HL-60/S4 treated with phorbol 12-myristate 13-acetate at 8.2 ng/mL for 4 days and 3 days (cell line): Measurements from ENCODE around the gene TRIM54.
"Not testable (repeated sequence)": the region's sequence is repeated elsewhere in the genome, so short reads cannot be mapped to it uniquely, and the experiment has no call there.

Source experiments
- in situ Hi-C: fragments of 300-500 bp; cut with MboI; formaldehyde crosslinking; loops from 2 replicates; pipeline ENCODE4 v1.15.0; 2022; ENCODE audit warnings: low sequenced_read_pairs

TRIM54 gene

GRCh38 chr2:27280826-27281225, 1.4 kb upstream of the TRIM54 start:
- in situ Hi-C loops = loop anchor here (25.0 kb wide), 1 partner anchor 169 kb away; the partner anchor contains the start of genes ABHD1 and CGREF1

GRCh38 chr2:27281442-27281841, 787 bp upstream of the TRIM54 start:
- in situ Hi-C loops = loop anchor here (25.0 kb wide), 1 partner anchor 169 kb away; the partner anchor contains the start of genes ABHD1 and CGREF1

GRCh38 chr2:27282892-27283291, 663 bp downstream of the TRIM54 start:
- in situ Hi-C loops = loop anchor here (25.0 kb wide), 1 partner anchor 171 kb away; the partner anchor contains the start of genes ABHD1 and CGREF1

GRCh38 chr2:27284996-27285395, 2.8 kb downstream of the TRIM54 start:
- in situ Hi-C loops = loop anchor here (25.0 kb wide), 1 partner anchor 173 kb away; the partner anchor contains the start of genes ABHD1 and CGREF1

GRCh38 chr2:27285481-27285880, 3.3 kb downstream of the TRIM54 start:
- in situ Hi-C loops = loop anchor here (25.0 kb wide), 1 partner anchor 173 kb away; the partner anchor contains the start of genes ABHD1 and CGREF1

GRCh38 chr2:27288610-27289009, 6.4 kb downstream of the TRIM54 start:
- in situ Hi-C loops = loop anchor here (25.0 kb wide), 1 partner anchor 176 kb away; the partner anchor contains the start of genes ABHD1 and CGREF1

- in situ Hi-C loops = loop anchor here (25.0 kb wide), 1 partner anchor 178 kb away; the partner anchor contains the start of genes ABHD1 and CGREF1
Observed at GRCh38 chr2:27290549-27290948, 8.3 kb downstream of the TRIM54 start.

GRCh38 chr2:27291865-27292264, 9.6 kb downstream of the TRIM54 start:
- in situ Hi-C loops = loop anchor here (25.0 kb wide), 1 partner anchor 180 kb away; the partner anchor contains the start of genes ABHD1 and CGREF1

GRCh38 chr2:27294928-27295327, 12.7 kb downstream of the TRIM54 start:
- in situ Hi-C loops = loop anchor here (25.0 kb wide), 1 partner anchor 183 kb away; the partner anchor contains the start of genes ABHD1 and CGREF1

- in situ Hi-C loops = loop anchor here (25.0 kb wide), 1 partner anchor 184 kb away; the partner anchor contains the start of genes ABHD1 and CGREF1
Observed at GRCh38 chr2:27296481-27296880, 14.3 kb downstream of the TRIM54 start.

- in situ Hi-C loops = loop anchor here (25.0 kb wide), 1 partner anchor 185 kb away; the partner anchor contains the start of genes ABHD1 and CGREF1
Observed at GRCh38 chr2:27297195-27297594, 15.0 kb downstream of the TRIM54 start.

GRCh38 chr2:27298391-27299080, 16.3 kb downstream of the TRIM54 start:
- in situ Hi-C loops = loop anchor here (25.0 kb wide), 1 partner anchor 186 kb away; the partner anchor contains the start of genes ABHD1 and CGREF1

GRCh38 chr2:27300606-27301005, 18.4 kb downstream of the TRIM54 start:
- in situ Hi-C loops = not testable (repeated sequence)

- in situ Hi-C loops = no loop called here
Observed at GRCh38 chr2:27303093-27304025, 21.1 kb downstream of the TRIM54 start.

GRCh38 chr2:27304488-27305240, 22.4 kb downstream of the TRIM54 start:
- in situ Hi-C loops = no loop called here

GRCh38 chr2:27305516-27305915, 23.3 kb downstream of the TRIM54 start:
- in situ Hi-C loops = no loop called here

- in situ Hi-C loops = no loop called here
Observed at GRCh38 chr2:27306136-27306535, 23.9 kb downstream of the TRIM54 start.

- in situ Hi-C loops = no loop called here
Observed at GRCh38 chr2:27306573-27307286, 24.5 kb downstream of the TRIM54 start.

- in situ Hi-C loops = no loop called here
Observed at GRCh38 chr2:27307287-27307544, 25.0 kb downstream of the TRIM54 start.
